Fibroblast of the aortic adventitia (primary cell): ENCODE data around the gene GLTPD2. TPM values are rescaled to one million over a fixed set of nuclear protein-coding genes. Genes with fewer than 3 reads are reported as not detected.

Experiments
- DNase-seq: peaks from one replicate; pipeline ENCODE4 v3.0.0-alpha.2; 2010; ENCODE audit warnings: low read depth
- H3K4me3 ChIP-seq: 2 replicates; pipeline ENCODE4 v1.5.1; 2011; ENCODE audit warnings: low read depth, mild to moderate bottlenecking, control low read depth, low read length, moderate library complexity
- CTCF ChIP-seq: IDR thresholded peaks from 2 replicates; pipeline ENCODE4 v1.5.1; 2011; ENCODE audit warnings: mild to moderate bottlenecking, low read length, control low read depth, inconsistent platforms; ENCODE audit not compliant: insufficient read depth
- total RNA-seq: library from RNA; depleted of rRNA; stranded (reverse); fragments of >200 nt; gene quantifications from 2 replicates; pipeline ENCODE4 v1.2.3, GENCODE V29; 2012; ENCODE audit warnings: low replicate concordance

GLTPD2 gene
- total RNA-seq, 1 donor = not detected

GRCh38 chr17:4839221-4839620, 50.5 kb downstream of the GLTPD2 start:
- no peak for DNase-seq
- H3K4me3 ChIP-seq = no peak overlapping the region
- no peak for TF ChIP-seq CTCF

Other genes with a start within 250 kb of the GLTPD2 start
- gene MYBBP1A, start 233.6 kb upstream of the GLTPD2 start, total RNA-seq = 51.0 and 55.8 TPM in 2 replicates
- not detected in 2 replicates for gene GGT6, start 228.4 kb upstream of the GLTPD2 start, total RNA-seq
- 0.16 TPM in 1 of 2 replicates, not detected in the other for gene SMTNL2, start 204.4 kb upstream of the GLTPD2 start, total RNA-seq
- gene ALOX15, start 147.3 kb upstream of the GLTPD2 start, total RNA-seq = 0.98 TPM in 1 of 2 replicates, not detected in the other
- gene PELP1, start 84.8 kb upstream of the GLTPD2 start, total RNA-seq = 31.7 and 35.1 TPM in 2 replicates
- gene ARRB2, start 78.3 kb upstream of the GLTPD2 start, total RNA-seq = 8.9 and 13.3 TPM in 2 replicates
- gene MED11, start 57.5 kb upstream of the GLTPD2 start, total RNA-seq = 12.4 and 14.1 TPM in 2 replicates
- gene ZMYND15, start 49.1 kb upstream of the GLTPD2 start, total RNA-seq = 0.18 TPM in 1 of 2 replicates, not detected in the other
- 2.6 TPM in 2 replicates for gene CXCL16, start 49.0 kb upstream of the GLTPD2 start, total RNA-seq
- not detected in 2 replicates for gene TM4SF5, start 17.1 kb upstream of the GLTPD2 start, total RNA-seq
- 0.27 and 4.9 TPM in 2 replicates for gene VMO1, start 2.6 kb upstream of the GLTPD2 start, total RNA-seq
- 97.2 and 134 TPM in 2 replicates for gene PSMB6, start 7.2 kb downstream of the GLTPD2 start, total RNA-seq
- gene PLD2, start 18.2 kb downstream of the GLTPD2 start, total RNA-seq = 14.4 and 18.4 TPM in 2 replicates
- gene MINK1, start 44.4 kb downstream of the GLTPD2 start, total RNA-seq = 38.4 and 48.5 TPM in 2 replicates
- gene C17orf107, start 110.6 kb downstream of the GLTPD2 start, total RNA-seq = 3.8 and 4.5 TPM in 2 replicates
- 0.33 and 4.9 TPM in 2 replicates for gene CHRNE, start 114.1 kb downstream of the GLTPD2 start, total RNA-seq
- gene GP1BA, start 143.3 kb downstream of the GLTPD2 start, total RNA-seq = not detected in 2 replicates
- gene SLC25A11, start 151.1 kb downstream of the GLTPD2 start, total RNA-seq = 28.3 and 49.9 TPM in 2 replicates
- gene RNF167, start 151.3 kb downstream of the GLTPD2 start, total RNA-seq = 17.2 and 26.4 TPM in 2 replicates
- 507 and 514 TPM in 2 replicates for gene PFN1, start 159.6 kb downstream of the GLTPD2 start, total RNA-seq
- gene ENO3, start 162.2 kb downstream of the GLTPD2 start, total RNA-seq = 2.8 and 4.7 TPM in 2 replicates
- 29.2 and 59.5 TPM in 2 replicates for gene SPAG7, start 178.9 kb downstream of the GLTPD2 start, total RNA-seq
- 12.1 and 21.1 TPM in 2 replicates for gene CAMTA2, start 198.7 kb downstream of the GLTPD2 start, total RNA-seq
- gene INCA1, start 208.6 kb downstream of the GLTPD2 start, total RNA-seq = 0.36 TPM in 1 of 2 replicates, not detected in the other
- 59.5 and 142 TPM in 2 replicates for gene KIF1C, start 209.0 kb downstream of the GLTPD2 start, total RNA-seq
- 0.09 and 0.25 TPM in 2 replicates for gene SLC52A1, start 246.5 kb downstream of the GLTPD2 start, total RNA-seq